ENCODE measurements around the gene KLHL21.

Gene KLHL21

DNA sequence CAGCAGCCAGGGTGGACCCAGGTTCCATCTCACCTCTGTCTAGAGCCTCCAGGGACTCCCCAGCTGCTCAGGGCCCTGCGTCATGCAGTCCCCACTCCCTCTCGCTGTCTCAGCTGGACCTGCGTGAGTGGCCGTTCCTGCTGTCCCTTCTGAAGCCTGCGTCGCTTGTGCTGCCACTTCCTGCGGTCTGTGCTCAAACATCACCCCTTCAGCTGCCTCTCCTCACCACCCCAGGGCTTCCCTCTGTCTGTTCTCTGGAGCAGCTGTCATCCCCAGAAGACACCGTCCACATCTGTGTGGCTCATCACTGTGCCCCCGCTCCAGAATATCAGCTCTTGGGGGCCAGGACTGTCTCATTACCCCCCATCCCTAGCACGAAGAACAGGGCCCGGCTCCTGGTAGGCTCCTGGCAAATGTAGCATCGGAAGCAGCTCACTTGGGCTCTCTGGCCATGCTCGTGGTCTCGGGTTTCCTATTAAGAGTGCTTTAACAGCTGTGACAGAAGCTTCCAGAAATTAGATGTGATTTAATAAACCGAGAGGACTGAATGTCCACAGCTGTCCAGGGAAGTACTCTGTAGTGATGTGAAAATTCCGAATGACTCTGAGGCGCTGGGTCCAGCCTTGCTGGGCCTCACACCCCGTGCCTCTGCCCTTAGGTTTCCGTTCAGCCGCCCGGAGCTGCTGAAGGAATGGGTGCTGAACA is 25.3 kb upstream of the KLHL21 start:
- no peak overlapping the region for H3K4me3 ChIP-seq (ENCODE audit: low read length)
- DNase-seq (ENCODE audit: low read depth, low spot score), result no peak

DNA sequence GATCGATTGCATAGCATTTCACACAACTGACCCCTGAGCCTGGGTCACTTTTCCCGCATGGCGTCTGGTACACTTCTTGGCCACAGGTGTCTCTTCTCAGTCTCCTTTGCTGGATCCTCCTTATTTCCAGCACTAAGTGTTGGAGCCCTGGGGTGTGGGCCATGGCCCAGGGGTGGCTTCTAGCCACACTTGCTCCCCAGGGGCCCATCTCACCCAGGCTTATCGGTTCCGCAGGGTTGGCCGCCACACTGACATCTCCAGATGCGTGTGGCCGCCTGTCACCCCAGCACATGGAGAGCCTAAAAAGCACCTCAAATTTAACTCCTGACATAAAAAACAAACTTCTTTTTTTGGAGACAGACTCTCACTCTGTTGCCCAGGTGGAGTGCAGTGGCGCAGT is 24.4 kb upstream of the KLHL21 start:
- DNase-seq (ENCODE audit: low read depth, low spot score), result no peak
- H3K4me3 ChIP-seq (ENCODE audit: low read length), result no peak overlapping the region

DNA sequence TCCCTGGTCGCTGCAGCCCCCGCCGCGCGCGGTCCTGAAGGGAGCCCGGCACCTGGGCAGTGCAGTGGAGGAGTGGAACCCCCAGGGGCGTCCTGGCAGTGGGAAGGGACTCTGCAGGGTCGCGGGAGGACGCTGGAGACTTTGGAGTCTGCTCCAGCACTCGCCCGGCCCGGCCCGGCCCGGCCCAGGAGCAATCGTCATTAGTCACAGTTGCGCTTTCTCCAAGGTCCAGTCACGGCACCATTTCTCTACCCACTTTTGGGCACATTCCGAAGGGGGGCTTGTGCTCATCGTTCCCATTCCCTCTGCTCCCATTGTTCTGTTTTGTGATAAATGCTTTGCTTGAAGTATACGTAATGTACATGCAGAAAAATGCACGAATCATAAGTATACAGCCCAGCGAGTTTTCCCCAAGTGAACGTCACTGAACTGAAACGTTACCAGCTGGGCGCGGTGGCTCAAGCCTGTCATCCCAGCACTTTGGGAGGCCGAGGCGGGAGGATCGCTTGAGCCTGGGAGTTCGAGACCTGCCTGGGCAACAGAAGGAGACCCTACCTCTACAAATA is 23.0 kb upstream of the KLHL21 start:
- peak overlapping the region; percentile 74 for H3K4me3 ChIP-seq (ENCODE audit: low read length)
- no peak for DNase-seq (ENCODE audit: low read depth, low spot score)

DNA sequence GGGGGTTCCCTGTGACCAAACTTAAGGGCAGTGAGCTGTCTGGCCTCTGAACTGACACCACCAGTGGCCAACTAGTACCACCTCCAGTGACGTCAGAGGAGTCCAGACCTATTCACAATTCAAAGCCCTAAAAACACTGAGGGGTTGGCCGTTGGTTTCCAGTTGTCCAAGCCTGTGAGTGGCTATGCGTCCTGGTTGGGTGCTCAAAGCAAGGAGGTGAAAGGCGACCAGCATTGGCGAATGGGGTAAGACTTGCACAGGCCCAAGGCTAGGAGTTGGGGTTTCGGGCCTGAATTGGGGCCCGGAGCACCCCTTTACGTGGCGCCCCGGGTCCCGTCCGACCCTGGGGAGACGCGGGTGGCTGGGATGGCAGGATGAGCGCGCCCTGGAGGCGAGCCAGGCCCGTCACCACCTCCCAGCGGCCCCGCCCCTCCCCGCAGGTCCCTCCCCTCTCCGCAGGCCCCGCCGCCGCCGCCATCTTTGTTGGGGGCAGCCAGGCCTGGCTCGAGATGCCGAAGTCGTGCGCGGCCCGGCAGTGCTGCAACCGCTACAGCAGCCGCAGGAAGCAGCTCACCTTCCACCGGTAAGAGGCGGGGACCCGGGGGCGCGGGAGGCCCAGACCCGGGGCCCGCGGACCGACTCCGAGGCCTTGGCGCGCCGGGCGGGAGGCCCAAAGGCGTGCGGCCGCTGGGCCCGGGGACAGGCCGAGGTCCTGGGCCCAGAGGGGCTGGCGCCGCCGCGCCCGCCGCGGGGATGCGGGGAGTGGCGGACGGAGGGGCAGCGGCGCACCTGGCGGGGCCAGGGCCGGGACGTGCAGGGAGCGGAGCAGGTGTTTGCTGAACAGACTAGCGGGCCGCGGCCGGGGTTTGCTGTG is 22.3 kb upstream of the KLHL21 start, which contains the start of gene THAP3:
Gene THAP3 (plus strand): TSS at position 159 of the 874 bp plus-strand sequence. CDS start 351 bp downstream, at position 510.
- peak within 1 kb of the TSS; percentile 74 for H3K4me3 ChIP-seq (ENCODE audit: low read length)
- DNase-seq (ENCODE audit: low read depth, low spot score), result peak; percentile 52

DNA sequence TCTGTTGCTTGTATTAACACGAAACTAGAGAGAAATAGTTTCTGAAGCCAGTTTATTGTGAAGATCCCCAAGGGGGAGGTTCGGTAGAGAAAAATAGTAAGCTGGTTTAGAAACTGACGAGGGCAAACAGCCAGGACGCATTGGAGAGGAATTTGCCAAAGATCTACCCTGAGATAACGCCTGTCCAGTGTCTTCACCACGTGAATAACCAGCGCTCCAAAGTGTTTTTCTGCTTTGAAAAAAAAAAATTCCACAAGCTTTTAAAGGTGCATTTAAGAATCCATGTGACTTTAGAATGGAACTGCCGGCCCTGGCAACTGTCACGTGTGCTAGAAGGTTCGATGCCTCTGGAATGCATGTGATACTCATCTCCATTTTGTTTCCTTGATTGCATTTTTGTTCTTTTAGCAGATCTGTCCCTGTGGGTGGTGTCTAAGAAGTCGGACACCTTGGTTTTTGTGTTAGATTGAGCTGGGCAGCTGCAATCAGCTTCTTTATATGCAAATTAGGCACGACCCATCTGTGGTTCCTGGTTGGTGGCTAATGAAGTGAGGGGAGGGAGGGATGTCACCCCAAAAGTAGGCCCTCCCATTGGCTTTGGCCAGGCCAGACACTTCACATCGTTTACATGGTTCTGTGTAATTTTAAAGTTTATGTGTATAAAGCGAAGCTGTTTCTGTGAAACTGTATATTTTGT is 20.7 kb upstream of the KLHL21 start:
- no peak overlapping the region for H3K4me3 ChIP-seq (ENCODE audit: low read length)
- DNase-seq (ENCODE audit: low read depth, low spot score), result no peak

DNA sequence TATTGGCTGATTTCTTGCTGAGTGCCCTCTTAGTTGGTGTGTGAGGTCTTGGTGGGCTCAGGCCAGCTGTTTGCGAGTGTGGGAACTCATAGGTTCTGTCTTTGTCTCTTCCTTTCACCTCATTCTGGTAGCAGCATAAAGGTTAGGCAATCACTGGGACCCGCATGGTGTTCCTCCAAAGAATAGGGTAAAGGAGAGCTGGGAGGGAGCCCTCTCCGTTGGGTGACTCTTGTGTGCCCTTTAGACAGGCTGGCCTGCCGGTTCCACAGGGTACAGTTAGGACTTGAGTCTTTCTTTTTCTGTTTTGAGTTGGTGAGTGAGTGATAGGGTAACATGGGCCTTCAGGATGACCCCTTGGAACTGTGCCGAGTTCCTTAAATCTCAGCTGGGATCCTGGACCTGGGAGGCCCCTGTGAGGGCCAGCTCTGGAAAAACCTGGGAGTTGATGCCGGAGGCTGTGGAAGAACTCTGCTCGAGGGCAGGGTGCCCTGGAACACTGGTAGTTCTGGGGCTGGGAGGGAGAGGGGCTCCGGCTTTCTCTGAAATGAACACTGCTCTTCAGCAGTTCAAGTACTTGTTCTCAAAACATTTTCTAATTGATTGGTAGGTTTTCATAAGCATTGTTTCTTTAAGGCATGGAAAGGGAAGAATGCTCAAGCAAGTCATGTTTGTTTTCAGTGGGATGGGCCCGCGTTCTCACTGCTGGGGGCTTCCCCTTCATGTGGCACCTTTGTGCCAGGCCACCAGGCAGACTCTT is 19.9 kb upstream of the KLHL21 start:
- no peak overlapping the region for H3K4me3 ChIP-seq (ENCODE audit: low read length)
- DNase-seq (ENCODE audit: low read depth, low spot score), result no peak

DNA sequence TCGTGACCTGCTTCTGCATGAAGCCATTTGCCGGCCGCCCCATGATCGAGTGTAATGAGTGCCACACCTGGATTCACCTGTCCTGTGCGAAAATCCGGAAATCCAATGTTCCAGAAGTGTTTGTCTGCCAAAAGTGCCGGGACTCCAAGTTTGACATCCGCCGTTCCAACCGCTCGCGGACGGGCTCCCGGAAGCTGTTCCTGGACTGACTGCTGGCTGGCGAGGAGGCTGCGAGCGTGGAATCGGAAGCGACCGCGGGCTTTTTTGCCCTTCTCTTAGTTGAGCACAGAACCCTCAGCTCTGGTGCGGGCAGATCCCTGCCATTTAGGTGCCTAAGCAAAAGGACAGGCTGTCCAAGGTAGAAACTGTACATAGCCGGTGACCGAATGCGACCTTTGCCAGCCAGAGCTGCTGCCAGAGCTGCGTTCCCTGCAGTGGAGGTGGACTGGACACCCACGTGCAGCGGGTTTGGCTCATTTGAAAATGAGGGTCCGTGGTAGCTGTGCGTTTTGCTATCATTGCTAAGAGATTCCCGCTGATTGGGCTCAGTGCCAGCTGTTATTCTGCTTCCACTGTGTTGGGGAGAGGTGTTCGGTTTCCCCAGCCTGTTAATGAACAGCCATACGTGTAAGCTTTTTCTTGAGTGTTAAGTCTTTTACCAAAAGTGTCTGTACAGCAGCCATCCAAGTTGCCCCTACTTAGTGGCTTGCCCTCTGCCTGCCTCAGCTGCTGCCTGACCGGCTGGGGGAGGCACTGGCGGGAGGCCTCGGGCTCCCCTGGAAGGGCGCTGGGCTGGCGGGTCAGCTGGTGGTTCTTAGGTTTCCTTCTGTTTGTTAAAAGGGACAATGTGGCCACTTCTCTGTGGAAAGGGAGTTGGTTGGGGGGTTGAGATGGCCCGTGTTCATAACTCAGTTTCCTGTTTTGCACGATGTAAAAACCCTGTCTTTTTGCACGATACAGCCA is 19.0 kb upstream of the KLHL21 start:
- DNase-seq (ENCODE audit: low read depth, low spot score), result no peak
- no peak overlapping the region for H3K4me3 ChIP-seq (ENCODE audit: low read length)

DNA sequence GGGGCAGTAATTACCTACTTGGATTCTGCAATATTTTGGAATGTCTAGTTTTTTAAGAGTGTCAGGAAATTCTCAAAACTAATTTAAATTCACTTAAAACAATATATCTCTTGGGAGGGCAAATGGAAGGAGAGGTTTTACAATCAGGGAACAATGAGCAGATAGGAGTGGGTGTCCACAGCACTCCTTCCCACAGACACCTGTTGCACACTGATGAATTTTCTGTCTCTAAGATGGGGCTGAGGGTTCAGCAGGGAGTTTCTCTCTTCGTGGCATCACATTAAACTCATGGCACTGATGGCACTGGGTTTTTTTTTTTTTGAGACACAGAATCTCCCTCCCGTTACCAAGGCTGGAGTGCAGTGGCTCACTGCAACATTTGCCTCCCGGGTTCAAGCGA is 16.4 kb upstream of the KLHL21 start:
- no peak overlapping the region for H3K4me3 ChIP-seq (ENCODE audit: low read length)
- no peak for DNase-seq (ENCODE audit: low read depth, low spot score)

DNA sequence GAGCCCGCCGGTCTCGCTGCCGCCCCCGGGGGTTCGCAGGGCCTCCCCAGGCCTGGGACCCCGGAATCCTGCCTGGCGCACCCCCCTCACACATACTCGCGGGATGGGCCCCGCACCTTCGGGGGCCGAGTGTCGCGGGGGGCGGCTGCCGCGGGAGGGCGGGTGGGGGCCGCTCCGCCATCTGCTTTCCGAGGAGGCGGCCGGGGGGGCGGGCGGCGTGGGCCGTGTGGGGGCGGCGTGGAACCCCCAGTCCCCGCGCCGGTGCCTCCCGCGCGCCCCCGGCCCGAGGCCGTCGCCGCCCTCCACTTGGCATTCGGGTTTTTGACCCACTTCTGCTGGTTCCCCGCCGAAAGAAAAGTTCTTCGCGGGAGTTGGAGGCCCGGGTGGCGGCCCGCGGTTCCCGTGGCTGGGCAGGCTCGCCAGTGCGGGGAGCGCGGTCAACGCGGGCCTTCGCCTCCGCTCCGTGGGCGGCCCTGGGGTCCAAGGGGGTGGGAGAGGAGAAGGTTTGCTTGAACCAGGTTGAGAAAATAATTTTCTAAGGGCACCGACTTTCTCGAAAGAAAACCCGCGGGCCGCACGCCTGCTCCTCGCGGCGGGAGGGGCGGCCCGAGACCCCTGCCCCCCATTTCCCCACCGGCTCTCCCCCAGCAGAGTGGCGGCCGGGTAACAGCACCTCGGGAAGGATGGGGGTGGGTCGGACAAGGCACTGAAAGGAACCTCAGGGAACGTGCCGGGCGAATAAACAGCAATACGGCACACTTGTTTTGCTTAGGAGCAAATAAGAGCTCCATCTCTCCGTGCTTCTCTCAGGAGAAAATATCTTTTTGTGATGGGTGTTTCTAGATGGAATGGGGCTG is 12.5 kb upstream of the KLHL21 start:
- no peak for DNase-seq (ENCODE audit: low read depth, low spot score)
- H3K4me3 ChIP-seq (ENCODE audit: low read length), result peak overlapping the region; percentile 61

DNA sequence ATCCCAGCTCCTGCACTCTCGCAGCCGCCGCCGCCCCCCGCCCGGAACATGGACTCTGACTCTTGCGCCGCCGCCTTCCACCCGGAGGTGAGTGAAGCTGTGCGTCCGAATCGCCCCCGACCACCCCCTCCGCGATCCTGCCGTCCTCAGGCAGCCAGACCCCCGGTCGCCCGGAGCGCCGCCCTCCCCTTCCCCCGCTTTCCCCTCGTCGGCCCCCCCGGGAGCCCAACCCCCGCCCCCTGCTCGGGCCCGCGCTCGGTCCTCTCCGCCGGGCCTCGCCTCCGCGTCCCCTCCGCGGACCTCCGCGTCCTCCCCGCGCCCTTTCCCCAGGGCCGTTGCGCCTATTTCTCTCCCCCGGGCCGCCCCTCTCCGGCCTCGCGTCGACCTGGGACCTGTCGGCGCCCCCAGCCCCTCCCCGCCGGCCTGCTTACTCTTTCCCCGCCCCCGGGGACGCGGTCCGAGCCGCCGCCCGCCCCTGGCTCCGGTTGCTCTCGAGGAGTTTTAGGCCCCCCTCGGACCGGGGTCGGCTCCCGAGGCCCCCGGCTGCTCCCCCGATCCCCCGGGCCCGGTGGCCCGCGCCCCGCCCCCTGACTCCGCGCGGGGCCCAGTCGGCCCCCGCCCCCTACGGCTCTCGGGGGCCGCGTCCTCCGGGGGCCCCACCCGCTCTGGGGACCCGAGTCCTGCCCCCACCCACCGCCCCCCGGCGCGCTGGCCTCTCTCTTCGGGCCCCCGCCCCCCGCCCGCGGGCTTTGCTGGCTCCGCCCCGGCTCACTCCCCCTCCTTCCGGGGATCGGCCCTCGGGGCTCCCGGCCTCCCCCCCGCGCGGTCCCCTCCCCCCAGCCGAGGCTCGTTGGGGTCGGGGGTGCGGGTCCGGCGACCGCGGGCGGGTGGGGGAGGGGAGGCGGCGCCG is 11.6 kb upstream of the KLHL21 start:
- DNase-seq (ENCODE audit: low read depth, low spot score), result no peak
- H3K4me3 ChIP-seq (ENCODE audit: low read length), result peak overlapping the region; percentile 61

DNA sequence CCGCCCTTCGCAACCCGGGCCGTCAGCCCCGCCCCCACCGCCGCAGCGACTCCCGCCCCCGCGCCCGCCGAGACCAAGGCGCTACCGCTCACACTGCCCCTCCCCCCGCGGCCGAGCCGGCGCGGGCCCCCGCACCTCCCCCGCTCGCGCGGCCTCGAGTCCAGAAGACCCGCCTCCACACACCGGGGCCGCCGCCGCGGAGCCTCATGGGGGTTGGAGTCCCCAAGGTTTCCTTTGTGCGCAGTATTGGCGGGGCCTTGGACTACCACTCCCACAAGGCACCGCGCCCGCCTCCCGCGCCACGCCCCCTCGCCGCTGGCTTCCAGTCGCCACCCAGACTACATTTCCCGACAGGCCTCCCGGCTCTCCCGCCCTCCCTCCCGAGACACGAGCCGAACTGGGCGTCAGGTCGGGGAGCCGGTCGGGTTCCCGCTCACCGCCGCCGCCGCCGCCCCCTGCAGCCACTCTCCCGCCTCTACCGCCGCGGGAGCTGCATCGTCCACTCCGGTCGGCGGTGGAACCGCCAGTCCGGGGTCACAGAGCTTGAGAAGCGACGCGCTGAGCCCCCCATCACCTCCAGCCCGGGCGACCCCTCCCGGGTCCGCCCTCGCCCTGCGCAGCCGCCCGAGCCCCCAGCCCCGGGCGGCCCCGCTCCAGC is 10.8 kb upstream of the KLHL21 start, which contains the start of gene PHF13:
Gene PHF13 (plus strand): TSS at position 371 of the 658 bp plus-strand sequence. CDS start 336 bp downstream, outside the sequence.
- peak within 1 kb of the TSS; percentile 65 for H3K4me3 ChIP-seq (ENCODE audit: low read length)
- DNase-seq (ENCODE audit: low read depth, low spot score), result peak; percentile 97

DNA sequence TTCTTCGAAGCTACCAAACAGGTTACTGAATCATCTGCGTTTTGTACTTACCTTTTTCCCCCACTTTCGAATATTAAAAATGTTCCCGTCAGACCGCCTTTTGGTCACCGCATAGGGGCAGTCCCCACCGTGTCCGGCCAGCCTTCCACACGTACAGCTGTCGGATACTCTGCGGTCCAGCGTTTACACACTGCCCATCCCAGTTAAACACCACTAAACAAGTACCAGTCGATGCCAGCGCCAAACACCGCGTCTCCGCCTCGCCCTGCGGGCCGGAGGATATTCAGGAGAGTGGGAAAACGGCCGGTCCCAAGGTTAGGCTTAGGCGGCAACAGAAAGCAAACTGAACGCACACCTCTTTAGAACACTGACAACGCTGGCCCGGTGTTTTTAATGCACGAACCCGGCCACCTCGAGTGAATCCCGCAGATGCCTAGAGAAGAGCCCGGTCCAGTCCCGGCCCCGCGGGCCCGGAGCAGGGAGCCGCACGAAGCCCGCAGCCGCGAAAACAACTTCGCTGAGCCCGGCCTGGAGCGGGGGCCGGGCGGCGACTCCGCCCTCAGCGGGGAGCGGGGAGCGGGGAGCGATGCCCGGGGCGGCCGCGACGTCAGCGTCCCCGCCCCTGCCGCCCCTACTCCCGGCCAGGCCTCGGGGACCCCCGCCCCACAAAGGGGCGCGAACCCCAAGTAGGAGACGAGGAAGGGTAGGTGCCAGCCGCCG is 10.1 kb upstream of the KLHL21 start:
- no peak for DNase-seq (ENCODE audit: low read depth, low spot score)

DNA sequence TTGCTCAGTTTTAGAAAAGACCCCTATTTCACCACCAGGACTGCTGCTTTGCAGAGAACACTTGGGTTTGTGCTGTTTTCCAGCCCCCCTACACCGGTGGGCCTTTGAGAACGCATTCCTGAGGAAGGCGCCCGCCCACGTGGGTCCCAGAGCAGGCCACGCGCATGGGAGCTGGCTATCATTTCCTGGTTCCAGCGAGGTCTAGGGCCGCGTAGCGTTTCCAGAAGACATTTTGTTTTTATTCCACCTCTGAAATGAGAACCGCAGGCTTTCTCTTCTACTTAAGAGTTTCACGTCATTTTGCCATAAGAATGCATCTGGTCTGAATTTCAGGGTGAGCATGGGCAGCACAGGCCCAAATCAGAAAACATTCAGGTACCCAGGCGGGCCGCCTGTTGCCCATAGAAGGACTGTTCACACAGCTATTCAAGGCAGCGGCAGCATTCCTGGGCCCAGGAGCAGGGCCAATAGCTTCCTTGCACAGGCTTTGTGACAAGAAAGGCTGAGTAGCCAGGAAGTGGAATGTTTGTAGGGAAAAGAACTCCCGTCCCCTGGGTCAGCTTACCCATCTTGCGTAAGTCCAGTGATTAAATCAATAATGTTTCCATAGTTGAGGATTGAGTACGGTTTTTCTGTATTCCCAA is 1.4 kb upstream of the KLHL21 start:
- DNase-seq (ENCODE audit: low read depth, low spot score), result no peak
- H3K4me3 ChIP-seq (ENCODE audit: low read length), result no peak overlapping the region

More for the DNA sequence above, 10.1 kb upstream of the KLHL21 start:
- H3K4me3 ChIP-seq (ENCODE audit: low read length), result peak overlapping the region; percentile 65

DNA sequence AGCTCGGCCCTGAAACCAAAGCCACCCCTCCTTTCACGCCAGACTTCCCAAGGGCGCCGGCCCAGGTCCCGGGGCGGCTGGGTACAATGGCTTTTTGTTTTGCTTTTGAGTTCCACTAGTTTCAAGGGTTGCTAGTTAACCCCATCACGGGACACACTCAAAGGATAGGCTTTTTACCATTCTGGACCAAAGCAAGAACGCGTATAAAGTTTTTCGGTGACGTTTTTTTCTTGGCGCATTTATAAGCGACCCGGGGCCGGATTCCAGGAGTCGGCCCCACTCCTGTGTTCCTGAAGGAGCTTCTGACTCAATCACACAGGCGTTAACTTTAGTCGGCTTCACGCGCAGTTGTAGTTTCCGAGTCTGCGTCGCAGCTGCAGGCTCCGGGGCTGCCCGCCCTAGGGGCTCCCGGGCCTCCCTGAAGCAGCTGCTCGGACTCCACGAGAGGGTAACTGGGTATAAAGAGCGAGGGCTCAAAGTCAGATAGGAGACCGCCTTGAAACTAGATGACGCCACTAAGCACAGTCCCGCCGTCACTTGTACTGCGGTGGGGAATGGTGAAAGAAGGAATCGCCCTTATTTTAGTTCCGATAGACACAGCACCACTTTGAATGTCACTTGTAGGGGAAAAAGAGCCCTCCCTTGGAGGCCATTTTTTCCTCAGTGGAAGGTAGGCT is 707 bp upstream of the KLHL21 start:
- H3K4me3 ChIP-seq (ENCODE audit: low read length), result peak overlapping the region; percentile 88
- DNase-seq (ENCODE audit: low read depth, low spot score), result no peak

Data from Jurkat, Clone E6-1 (cell line).